Measurements from ENCODE around the gene OR1L1. TPM values are rescaled to one million over a fixed set of nuclear protein-coding genes. Genes with fewer than 3 reads are reported as not detected.

The OR1L1 gene
- not detected in 2 replicates for total RNA-seq

GRCh38 chr9:122661416-122661815, at the start of gene OR1L1:
Gene OR1L1, plus strand, starts transcription at chr9:122661716. Its CDS starts 0 bp downstream, at chr9:122661716.

GRCh38 chr9:122614362-122614761, 47.2 kb upstream of the OR1L1 start, which contains the start of gene OR1Q1:
Gene OR1Q1, plus strand, starts transcription at chr9:122614738. Its CDS starts 0 bp downstream, at chr9:122614738.

GRCh38 chr9:122657527-122657926, 4.0 kb upstream of the OR1L1 start, which contains the start of gene OR1B1:
Gene OR1B1, minus strand, starts transcription at chr9:122657627.

Other genes starting within 250 kb of the OR1L1 start
- not detected in 2 replicates for gene OR1J1, start 183.8 kb upstream of the OR1L1 start, total RNA-seq
- not detected in 2 replicates for gene OR1J2, start 150.9 kb upstream of the OR1L1 start, total RNA-seq
- not detected in 2 replicates for gene OR1J4, start 142.6 kb upstream of the OR1L1 start, total RNA-seq
- not detected in 2 replicates for gene OR1N1, start 134.4 kb upstream of the OR1L1 start, total RNA-seq
- gene OR1N2, start 108.6 kb upstream of the OR1L1 start, total RNA-seq = not detected in 2 replicates
- gene OR1L8, start 78.3 kb upstream of the OR1L1 start, total RNA-seq = 0.37 TPM in 1 of 2 replicates, not detected in the other
- not detected in 2 replicates for gene OR1Q1, start 47.0 kb upstream of the OR1L1 start, total RNA-seq
- gene OR1B1, start 4.1 kb upstream of the OR1L1 start, total RNA-seq = not detected in 2 replicates
- not detected in 2 replicates for gene OR1L3, start 13.4 kb downstream of the OR1L1 start, total RNA-seq
- gene OR1L4, start 62.3 kb downstream of the OR1L1 start, total RNA-seq = not detected in 2 replicates
- gene OR1L6, start 80.6 kb downstream of the OR1L1 start, total RNA-seq = not detected in 2 replicates
- not detected in 2 replicates for gene OR5C1, start 127.2 kb downstream of the OR1L1 start, total RNA-seq
- gene OR1K1, start 138.4 kb downstream of the OR1L1 start, total RNA-seq = not detected in 2 replicates
- gene PDCL, start 166.9 kb downstream of the OR1L1 start, total RNA-seq = 16.1 and 16.2 TPM in 2 replicates
- gene RC3H2, start 243.6 kb downstream of the OR1L1 start, total RNA-seq = 24.6 and 25.1 TPM in 2 replicates

All from cardiac ventricle fibroblast (primary cell).